22Rv1 (cell line): ENCODE results near the gene CGAS.

Experiments
- CTCF ChIP-seq: fragments of 450-650 bp; IDR thresholded peaks from 2 replicates; pipeline ENCODE4 v1.5.1; 2017; ENCODE audit warnings: mild to moderate bottlenecking
- ZFX ChIP-seq: fragments of 450-650 bp; IDR thresholded peaks from 2 replicates; pipeline ENCODE4 v1.6.1; 2017; ENCODE audit warnings: antibody characterized with exemption, borderline replicate concordance

GRCh38 chr6:73481969-73482368, 29.9 kb upstream of the CGAS start:
- TF ChIP-seq CTCF (no peak), ZFX (no peak)
